B cell (primary cell): ENCODE results near the gene DDI2. TPM values are rescaled to one million over a fixed set of nuclear protein-coding genes. Genes with fewer than 3 reads are reported as not detected.

Experiments
- ATAC-seq: fragments of 200-7000 bp; cut with Tn5 transposase; one replicate; pipeline ENCODE4 v1.10.0; 2021; ENCODE audit warnings: low read depth, mild to moderate bottlenecking, moderate number of reproducible peaks, moderate library complexity
- CTCF ChIA-PET: fragments of 350-600 bp; sonication (Branson Sonifier 250); formaldehyde crosslinking; loops from one replicate; lab custom pipeline; 2021; ENCODE audit warnings: antibody characterized with exemption, inconsistent platforms; lab: Charles Lee
- POLR2A ChIA-PET: fragments of 350-600 bp; sonication (Branson Sonifier 250); formaldehyde crosslinking; loops from one replicate; lab custom pipeline; 2021; ENCODE audit warnings: antibody characterized with exemption; lab: Charles Lee
- DNase-seq: peaks from one replicate; pipeline ENCODE4 v3.0.0; 2013
- H2AFZ ChIP-seq: 2 replicates; pipeline ENCODE4 v1.6.1; 2012; ENCODE audit warnings: mild to moderate bottlenecking, low read depth, low read length; ENCODE audit not compliant: insufficient read depth, poor library complexity, severe bottlenecking
- H3K27ac ChIP-seq, 2 donors: 1 replicate in 1 of 2; 2 replicates in 1 of 2; pipeline ENCODE4 v1.5.1; 2012 to 2013; ENCODE audit warnings: low read length in 2 of 2, mild to moderate bottlenecking in 2 of 2, moderate library complexity in 1 of 2
- H3K27me3 ChIP-seq, 4 experiments: fragments of 200-600 bp in 1 of 4; sonication (generic) in 1 of 4; replicated peaks in 1 of 4; 1 replicate in 2 of 4; 2 replicates in 2 of 4; pipeline versions ENCODE4 v1.6.1 to v1.7.0; 2013 to 2016; ENCODE audit warnings: low read length in 3 of 4, mild to moderate bottlenecking in 2 of 4, mixed read lengths in 1 of 4, moderate library complexity in 1 of 4; ENCODE audit not compliant: insufficient read depth in 4 of 4, control insufficient read depth in 3 of 4; ENCODE audit errors: control extremely low read depth in 1 of 4
- H3K36me3 ChIP-seq, 2 experiments: replicated peaks in 1 of 2; 1 replicate in 1 of 2; 2 replicates in 1 of 2; pipeline versions ENCODE4 v1.6.1 to v1.7.1; 2013; ENCODE audit warnings: low read length in 1 of 2; ENCODE audit not compliant: insufficient read depth in 2 of 2, control insufficient read depth in 1 of 2; ENCODE audit errors: control extremely low read depth in 1 of 2, extremely low read depth in 1 of 2
- H3K4me1 ChIP-seq, 2 donors: fragments of 200-600 bp in 1 of 2; sonication (generic) in 1 of 2; 1 replicate in 1 of 2; 2 replicates in 1 of 2; pipeline versions ENCODE4 v1.5.1 to v1.6.1; 2013 to 2017; ENCODE audit warnings: low read length in 2 of 2; ENCODE audit not compliant: control insufficient read depth in 2 of 2, insufficient read depth in 2 of 2
- H3K4me2 ChIP-seq: replicated peaks from 2 replicates; pipeline ENCODE3; 2012; ENCODE audit warnings: mild to moderate bottlenecking, low read depth, low read length; ENCODE audit not compliant: poor library complexity, severe bottlenecking
- H3K4me3 ChIP-seq, 5 experiments: fragments of 200-600 bp in 1 of 5; sonication (generic) in 1 of 5; 1 replicate in 3 of 5; 2 replicates in 2 of 5; pipeline versions ENCODE4 v1.5.1 to v1.7.0; 2011 to 2016; ENCODE audit warnings: low read length in 4 of 5, mild to moderate bottlenecking in 4 of 5, low read depth in 2 of 5, control low read depth in 1 of 5, moderate library complexity in 1 of 5; ENCODE audit not compliant: insufficient read depth in 1 of 5; ENCODE audit errors: control extremely low read depth in 1 of 5, extremely low read depth in 1 of 5
- H3K79me2 ChIP-seq: fragments of 200-600 bp; sonication (generic); one replicate; pipeline ENCODE4 v1.6.0; 2016; ENCODE audit warnings: low read length; ENCODE audit not compliant: control insufficient read depth, insufficient read depth
- H3K9ac ChIP-seq: fragments of 200-600 bp; sonication (generic); 2 replicates; pipeline ENCODE4 v1.6.1; 2017; ENCODE audit warnings: mild to moderate bottlenecking, low read length, moderate library complexity
- H3K9me3 ChIP-seq, 3 donors: one replicate each; pipeline versions ENCODE4 v1.6.1 to v1.7.1; 2013; ENCODE audit warnings: low read length in 2 of 3; ENCODE audit not compliant: control insufficient read depth in 2 of 3, insufficient read depth in 1 of 3; ENCODE audit errors: control extremely low read depth in 1 of 3
- H4K20me1 ChIP-seq: 2 replicates; pipeline ENCODE4 v1.6.0; 2012; ENCODE audit warnings: mild to moderate bottlenecking, low read length; ENCODE audit not compliant: insufficient read depth, control insufficient read depth, poor library complexity, severe bottlenecking
- H3K27ac Mint-ChIP-seq: one replicate; pipeline ENCODE4 v1.8.0; 2021; ENCODE audit warnings: mixed read lengths
- H3K27me3 Mint-ChIP-seq: one replicate; pipeline ENCODE4 v1.8.0; 2021; ENCODE audit warnings: mixed read lengths
- H3K4me1 Mint-ChIP-seq: one replicate; pipeline ENCODE4 v1.8.0; 2021; ENCODE audit warnings: mixed read lengths
- H3K4me3 Mint-ChIP-seq: one replicate; pipeline ENCODE4 v1.8.0; 2021; ENCODE audit warnings: mixed read lengths
- H3K9me3 Mint-ChIP-seq: one replicate; pipeline ENCODE4 v1.8.0; 2022; ENCODE audit warnings: mixed read lengths; ENCODE audit not compliant: insufficient read depth
- CTCF ChIP-seq: fragments of 200-600 bp; IDR thresholded peaks from one replicate; pipeline ENCODE4 v1.8.0; 2022; ENCODE audit warnings: antibody characterized with exemption, mild to moderate bottlenecking
- EZH2 ChIP-seq: IDR thresholded peaks from 2 replicates; pipeline ENCODE4 v1.6.1; 2012; ENCODE audit warnings: borderline replicate concordance, low read depth, mild to moderate bottlenecking, moderate library complexity, low read length; ENCODE audit not compliant: insufficient read depth, poor library complexity, severe bottlenecking
- WGBS: methylation state at CpG from one replicate; pipeline ENCODE4 v1.1.5; 2013; ENCODE audit warnings: missing lambda C conversion rate; ENCODE audit not compliant: insufficient coverage; 5-methylcytosine and 5-hydroxymethylcytosine counted together
- intact Hi-C: fragments of 100-400 bp; cut with micrococcal nuclease; formaldehyde crosslinking; loops from one replicate; pipeline ENCODE4 v1.10.0; 2022
- polyA plus RNA-seq: library from polyadenylated mRNA; depleted of rRNA; stranded (reverse); fragments of >200 nt; gene quantifications from 2 replicates; pipeline ENCODE4 v1.2.3, GENCODE V29; 2012
- total RNA-seq, 2 donors: library from RNA; stranded (reverse); fragments of 120-200 nt in 1 of 2; gene quantifications; 1 replicate in 1 of 2; 2 replicates in 1 of 2; pipeline versions ENCODE4 v1.2.3 to v1.2.4, GENCODE V29; 2013 to 2022

The DDI2 gene
- total and polyA plus RNA-seq, 2 donors (not counting 1 experiment from before 2014, with no cell fraction given), result 8.5 to 61.0 TPM

GRCh38 chr1:15571266-15571665 lies 46.0 kb upstream of the DDI2 start:
- peak overlapping the region; percentile 83 for H3K4me3 Mint-ChIP-seq
- ATAC-seq, result no peak
- Histone ChIP-seq H4K20me1 (no peaks in the 10 kb centered on the region), H3K9ac (peak overlapping the region; percentile 37), H3K36me3 (peaks cover 7 to 35% of the 10 kb centered on the region in 2 experiments), H3K9me3 (no peaks in the 10 kb centered on the region), H3K4me3 (peak overlapping the region in 2 of 5 experiments; percentile 15 to 16), H3K27me3 (no peaks in the 10 kb centered on the region), H3K4me1 (peaks cover 22 to 27% of the 10 kb centered on the region in 2 donors), H3K79me2 (no peaks in the 10 kb centered on the region), H3K27ac (peak overlapping the region; percentile 58 to 66), H2AFZ (no peak overlapping the region), H3K4me2 (peak overlapping the region; percentile 67)
- no peaks in the 10 kb centered on the region for H3K27me3 Mint-ChIP-seq
- H3K27ac Mint-ChIP-seq, result peak overlapping the region; percentile 95
- intact Hi-C loops, result loop anchor here (2.0 kb wide), 3 partner anchors 44 to 126 kb away; partner anchors contain the start of genes DDI2 and DNAJC16
- no peak for DNase-seq
- CTCF ChIA-PET, result interaction anchor here (0.9 to 1.0 kb wide), 2 partner anchors 13 to 168 kb away, joined by 3 to 6 read pairs; no protein-coding TSS in a partner anchor
- TF ChIP-seq EZH2 (no peak), CTCF (no peak)
- no peaks in the 10 kb centered on the region for H3K9me3 Mint-ChIP-seq
- H3K4me1 Mint-ChIP-seq, result peaks cover 26% of the 10 kb centered on the region
- POLR2A ChIA-PET, result interaction anchor here (0.7 to 1.2 kb wide), 6 partner anchors 10 to 125 kb away, joined by 3 to 11 read pairs (median 4); partner anchors contain the start of genes AGMAT and DNAJC16

- CTCF ChIA-PET, result no interaction called here
- Histone ChIP-seq H3K9me3 (no peaks in the 10 kb centered on the region), H2AFZ (no peak overlapping the region), H3K4me3 (no peak overlapping the region), H3K36me3 (peaks cover 2 to 13% of the 10 kb centered on the region in 2 experiments), H3K4me1 (peaks cover 31 to 38% of the 10 kb centered on the region in 2 donors), H3K27ac (peak overlapping the region in 1 of 2 donors; percentile 18), H3K79me2 (no peaks in the 10 kb centered on the region), H3K9ac (no peak overlapping the region), H3K4me2 (no peak overlapping the region), H4K20me1 (no peaks in the 10 kb centered on the region), H3K27me3 (no peaks in the 10 kb centered on the region)
- intact Hi-C loops, result no loop called here
- POLR2A ChIA-PET, result no interaction called here
- 100% methylated on average over 3 of the region's 9 CpGs for WGBS
- no peaks in the 10 kb centered on the region for H3K27me3 Mint-ChIP-seq
- no peak for DNase-seq
- ATAC-seq, result no peak
- peak overlapping the region; percentile 42 for H3K27ac Mint-ChIP-seq
- H3K4me1 Mint-ChIP-seq, result peaks cover 38% of the 10 kb centered on the region
- H3K9me3 Mint-ChIP-seq, result no peaks in the 10 kb centered on the region
- no peak for TF ChIP-seq EZH2
- TF ChIP-seq CTCF, result no peak
- no peak overlapping the region for H3K4me3 Mint-ChIP-seq
Observed at GRCh38 chr1:15573477-15573876, 43.8 kb upstream of the DDI2 start.
